Kasumi-1 (cell line): ENCODE measurements around the gene KIF12.

ENCODE experiments used
- DNase-seq, 2 experiments: peaks; one replicate each; lab custom pipeline; 2025; lab: John Stamatoyannopoulos, UW

KIF12 gene

DNA sequence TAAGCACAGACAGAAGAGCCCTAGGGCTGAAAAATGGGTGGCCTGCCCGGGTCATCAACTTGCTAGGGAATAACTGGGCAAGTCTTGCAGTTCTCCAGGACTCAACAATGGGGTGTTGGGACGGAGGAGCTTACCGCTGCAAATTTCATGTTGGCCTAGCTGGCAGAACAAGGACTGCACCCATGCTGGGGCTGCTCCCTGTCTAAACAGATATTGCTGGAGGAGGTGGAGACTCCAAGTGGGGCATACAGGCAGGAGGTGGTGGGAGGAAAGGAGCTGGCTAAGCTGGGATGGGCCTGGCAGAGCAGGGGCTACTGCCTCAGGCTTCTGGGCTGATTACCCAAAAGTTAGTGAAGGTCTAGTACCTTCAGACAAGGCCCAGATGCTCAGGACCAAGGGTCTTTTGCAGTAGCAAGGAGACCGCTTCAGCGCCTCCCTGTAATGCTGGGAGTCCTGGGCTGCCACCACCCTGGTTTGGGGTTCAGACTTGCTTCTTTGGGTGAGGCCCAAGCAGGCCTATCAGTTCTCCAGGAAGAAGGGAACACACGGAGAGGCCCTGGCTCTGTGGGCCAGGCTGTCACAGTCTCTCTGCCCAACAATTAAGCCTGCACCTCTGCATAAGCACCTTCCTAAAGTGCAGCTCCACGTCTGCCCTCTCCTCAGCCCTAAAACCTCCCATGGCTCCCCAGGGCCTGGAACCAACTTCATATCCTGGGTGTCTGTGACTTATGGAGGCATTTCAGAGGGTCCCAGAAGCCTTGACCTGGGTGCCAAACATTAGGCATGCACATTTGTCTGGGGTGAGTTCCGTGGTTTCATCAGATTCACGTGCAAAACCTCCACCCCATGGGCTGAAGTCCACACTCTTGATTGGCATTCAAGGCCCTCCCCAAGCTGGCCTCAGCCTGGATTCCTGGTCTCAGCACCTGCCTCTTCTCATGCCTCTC lies 24.2 kb upstream of the KIF12 start:
- no peak for DNase-seq

DNA sequence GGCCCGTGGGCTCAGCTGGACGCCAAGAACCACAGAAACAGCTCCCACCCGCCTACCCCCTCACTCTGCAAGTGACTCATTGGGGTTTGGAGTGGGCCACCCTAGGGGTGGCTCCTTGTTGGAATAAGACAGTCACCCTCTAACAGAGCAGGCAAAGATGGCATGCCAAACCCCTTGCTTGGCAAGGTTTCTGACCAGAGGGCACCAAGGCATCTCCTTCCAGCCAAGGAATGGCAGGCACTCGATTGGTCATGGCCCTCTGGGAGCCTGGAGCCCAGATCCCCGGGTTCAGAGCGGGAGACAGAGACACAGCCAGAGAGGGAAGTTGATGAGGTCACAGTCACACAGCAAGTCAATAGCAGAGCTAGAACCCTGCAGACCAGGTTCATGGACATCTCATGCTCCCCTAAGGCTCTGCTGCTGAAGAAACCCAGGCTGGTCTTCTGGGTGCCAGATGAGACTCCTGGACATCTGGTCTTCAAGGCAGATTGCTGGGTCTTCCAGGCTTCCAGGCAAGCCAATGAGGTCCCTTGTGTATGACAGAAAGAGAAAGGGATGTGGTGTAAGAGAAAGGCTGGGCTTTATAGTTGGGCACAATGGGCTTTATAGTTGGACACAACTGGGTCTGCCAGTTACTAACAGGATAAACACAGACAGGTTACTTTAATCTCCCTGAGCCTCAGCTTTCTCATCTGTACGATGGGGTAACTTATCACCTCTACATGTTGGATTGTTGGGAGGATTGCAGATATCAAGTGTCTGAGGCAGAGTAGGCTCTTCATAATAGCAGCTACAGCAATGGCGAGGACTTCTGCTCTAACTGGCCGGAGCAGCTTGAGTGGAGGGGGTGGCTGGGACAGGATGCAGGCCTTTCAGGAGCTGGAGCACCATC lies 23.3 kb upstream of the KIF12 start:
- DNase-seq, result no peak

DNA sequence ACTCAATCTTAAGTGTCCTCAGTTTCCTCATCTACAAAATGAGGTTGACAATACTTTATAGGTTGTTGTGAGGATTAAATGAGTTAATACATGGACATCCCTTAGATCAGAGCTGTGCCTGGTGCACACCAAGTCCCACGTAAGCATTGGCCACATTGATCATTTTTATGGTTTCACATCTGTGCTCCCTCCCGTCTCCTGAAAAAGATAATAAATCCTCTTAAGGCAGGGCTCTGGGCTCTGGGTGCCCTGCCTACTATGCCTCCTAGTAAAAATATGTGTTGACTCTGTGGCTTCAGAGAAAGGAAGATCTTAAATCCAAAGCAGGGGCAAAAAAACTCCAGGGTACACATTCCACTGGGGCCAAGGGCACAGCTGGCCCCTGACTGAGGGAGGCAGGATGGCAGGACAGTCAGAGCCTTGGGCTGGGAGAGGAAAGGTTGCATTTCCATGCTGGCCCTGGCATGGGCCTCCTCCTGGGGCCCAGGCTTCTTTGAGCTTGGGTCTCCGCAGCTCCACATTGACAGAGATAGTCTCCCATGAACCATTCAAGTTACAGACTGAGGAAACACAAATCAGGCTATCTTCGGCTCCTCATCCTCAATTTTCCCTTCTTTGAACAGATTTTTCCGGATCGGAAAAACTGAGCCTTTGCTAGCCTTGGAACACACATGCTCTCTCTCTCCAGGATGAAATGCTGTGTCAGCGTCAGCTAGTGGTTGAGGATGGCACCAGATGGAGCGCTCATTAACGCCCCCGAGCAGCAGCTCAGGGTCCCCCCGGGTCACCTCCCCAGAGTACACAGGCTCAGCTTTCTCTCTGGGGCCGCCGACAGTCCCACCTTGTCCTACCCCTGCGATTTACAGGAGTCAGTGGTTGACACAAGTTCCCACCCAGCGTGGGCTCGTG lies 22.4 kb upstream of the KIF12 start:
- DNase-seq, result no peak

DNA sequence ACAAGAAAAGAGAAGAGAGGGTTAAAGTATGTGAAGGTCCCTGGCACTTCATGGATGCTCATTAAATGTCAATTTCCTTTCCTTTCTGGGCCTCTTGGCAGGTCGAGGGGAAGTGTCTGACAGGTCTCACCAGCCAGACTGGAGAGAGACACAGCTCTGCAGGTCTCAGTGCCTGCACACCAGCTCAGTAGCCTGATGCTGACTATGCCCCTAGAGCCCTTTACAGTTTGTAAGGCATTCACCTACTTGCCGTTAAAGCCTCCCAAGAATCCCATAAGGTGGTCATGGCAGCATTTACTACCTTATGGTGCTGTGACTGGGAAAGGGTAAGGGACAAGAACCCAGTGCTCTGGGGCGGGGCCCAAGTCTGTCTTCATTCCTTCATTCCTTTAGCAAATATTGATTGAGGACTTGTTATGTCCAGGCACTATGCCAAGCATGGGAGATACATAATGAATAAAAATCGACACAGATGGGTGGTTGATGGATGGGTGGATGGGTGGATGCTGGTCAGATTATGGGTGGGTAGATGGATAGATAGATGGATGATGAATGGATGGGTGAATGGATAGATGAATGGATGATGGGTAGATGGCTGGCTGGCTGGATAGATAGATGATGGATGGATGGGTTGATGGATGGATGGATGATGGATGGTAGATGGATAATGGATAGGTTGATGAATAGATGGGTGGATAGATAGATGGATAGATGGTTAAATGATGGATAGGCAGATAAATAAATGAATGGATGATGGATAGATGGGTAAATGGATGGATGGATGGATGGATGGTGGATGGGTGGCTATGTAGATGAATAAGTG lies 21.3 kb upstream of the KIF12 start:
- DNase-seq, result no peak

DNA sequence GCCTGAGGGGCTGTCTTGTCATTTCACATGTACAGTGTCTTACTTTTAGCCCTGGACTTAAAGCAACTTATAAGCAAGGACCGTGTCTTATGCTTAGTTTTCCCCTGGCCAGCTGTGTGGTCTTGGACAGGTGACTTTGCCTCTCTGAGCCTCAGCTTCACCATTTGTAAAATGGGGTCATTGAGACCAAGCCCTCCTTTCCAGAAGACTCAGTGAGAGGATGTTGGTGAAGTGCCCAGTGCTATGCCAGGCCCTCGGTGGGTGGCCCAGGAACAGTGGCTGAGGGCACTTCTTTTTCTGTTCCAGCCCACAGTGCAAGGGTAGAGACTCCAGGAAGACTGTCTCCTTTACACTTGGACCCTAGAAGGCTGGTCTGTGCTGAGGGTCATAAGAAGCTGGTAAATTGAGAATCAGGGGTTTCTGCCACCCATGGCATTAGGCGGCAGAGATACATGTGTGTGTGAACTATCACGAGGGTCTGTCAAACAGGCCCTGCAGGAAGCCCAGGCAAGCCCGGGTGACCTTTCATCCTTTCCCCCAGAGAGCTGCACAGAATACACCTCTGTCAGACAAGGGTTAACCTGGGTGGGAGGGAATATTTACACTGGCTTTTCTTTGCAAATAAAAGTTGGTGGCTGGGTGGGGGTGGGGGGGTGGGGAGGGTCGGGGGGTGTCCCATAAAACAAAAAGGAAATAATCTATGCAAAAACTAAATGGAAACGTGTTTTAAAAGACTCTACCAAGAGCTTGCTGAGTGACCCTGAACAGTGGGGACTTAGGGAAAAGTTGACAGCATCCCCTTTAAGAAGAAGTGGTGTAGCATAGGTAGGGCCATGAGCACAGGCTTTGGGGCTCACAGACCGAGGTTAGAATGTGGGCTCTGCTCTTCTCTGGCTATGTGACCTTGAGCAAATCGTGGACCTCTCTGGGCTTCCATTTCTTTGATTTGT lies 20.4 kb upstream of the KIF12 start:
- DNase-seq, result no peak

DNA sequence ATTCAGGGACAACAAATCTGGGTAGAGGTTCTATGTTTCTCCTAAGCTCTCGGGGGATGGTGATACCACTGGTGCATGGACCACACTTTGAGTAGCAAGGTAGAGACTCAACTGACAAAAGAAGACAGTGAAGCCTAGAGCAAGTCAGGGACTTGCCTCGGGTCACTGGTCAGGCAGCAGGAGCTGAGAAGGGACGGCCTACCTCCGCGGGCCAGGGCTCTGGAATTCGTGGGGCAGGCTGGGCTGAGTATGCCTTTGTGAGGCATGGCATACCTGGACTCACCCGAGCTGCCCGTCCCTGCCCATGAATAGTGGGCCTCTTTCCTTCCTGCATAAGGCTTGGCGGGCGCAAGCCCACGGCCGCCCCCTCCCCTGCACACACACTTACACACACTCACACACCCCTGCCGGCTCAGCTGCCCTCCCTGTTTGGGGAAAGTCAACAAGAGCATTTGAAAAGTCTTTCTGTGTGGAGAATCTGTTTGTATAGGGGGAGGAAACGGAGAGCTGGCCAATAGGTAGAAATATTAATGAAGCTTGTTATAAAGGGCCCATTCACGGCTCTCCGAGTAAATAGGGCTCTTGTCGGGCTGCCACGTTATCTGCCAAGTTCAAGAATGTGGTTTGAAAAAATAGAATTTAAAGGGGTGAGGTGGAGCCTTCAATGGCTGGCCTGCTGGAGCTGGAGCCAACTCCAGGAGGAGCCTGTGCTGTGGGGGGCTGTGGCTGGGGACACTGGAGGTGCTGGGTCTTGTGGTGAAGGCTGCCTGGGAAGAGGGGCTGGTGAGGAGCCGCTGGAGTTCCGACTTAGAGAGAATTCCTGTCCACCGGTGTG lies 19.1 kb upstream of the KIF12 start:
- no peak for DNase-seq

DNA sequence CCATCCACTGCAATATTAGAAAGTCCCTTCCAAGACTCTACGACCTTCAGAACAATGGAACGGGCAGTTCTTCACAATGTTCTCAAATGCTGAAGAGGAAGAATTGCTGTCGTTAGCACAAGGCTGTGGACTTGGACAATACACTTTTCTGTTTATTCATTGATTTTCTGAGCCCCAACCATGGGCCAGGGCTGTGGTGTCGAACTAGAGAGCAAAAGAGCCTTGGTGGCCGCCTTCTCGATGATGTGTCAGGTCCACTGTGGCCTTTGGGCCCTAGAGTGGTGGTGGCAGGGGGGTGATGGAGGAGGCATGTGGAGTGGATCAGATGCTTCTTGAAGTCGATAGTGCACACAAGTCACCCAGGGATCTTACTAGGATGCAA lies 18.5 kb upstream of the KIF12 start:
- no peak for DNase-seq

DNA sequence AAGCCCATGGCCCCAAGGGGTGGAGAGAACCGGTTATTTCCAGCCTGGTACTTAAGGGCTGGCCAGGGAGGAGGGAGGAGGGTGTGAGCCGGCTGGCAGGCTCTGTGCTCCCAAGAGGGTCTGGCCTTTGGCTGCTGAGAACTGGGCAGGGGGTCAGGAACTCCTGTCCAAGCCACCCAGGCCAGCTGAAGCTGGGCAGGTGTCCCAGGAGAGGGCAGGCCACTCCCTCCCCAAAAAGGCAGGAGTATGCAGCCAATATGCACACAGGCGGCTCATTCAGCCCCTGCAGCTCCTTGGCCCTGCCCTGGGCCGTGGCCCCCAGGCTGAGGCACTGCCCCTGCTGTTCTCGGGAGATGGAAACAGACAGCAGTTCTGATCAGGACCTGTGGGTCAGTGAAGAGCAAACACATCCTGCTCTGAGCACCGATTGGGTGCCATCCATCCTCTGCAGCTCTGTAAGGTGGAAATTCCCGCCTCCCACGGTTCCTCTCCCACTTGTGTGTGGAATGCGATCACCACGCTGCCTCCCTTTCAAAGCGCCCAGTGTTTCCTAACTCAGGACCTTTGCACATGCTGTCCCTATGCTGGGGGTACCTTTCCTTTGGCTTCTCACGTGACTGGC lies 17.1 kb upstream of the KIF12 start:
- no peak for DNase-seq

DNA sequence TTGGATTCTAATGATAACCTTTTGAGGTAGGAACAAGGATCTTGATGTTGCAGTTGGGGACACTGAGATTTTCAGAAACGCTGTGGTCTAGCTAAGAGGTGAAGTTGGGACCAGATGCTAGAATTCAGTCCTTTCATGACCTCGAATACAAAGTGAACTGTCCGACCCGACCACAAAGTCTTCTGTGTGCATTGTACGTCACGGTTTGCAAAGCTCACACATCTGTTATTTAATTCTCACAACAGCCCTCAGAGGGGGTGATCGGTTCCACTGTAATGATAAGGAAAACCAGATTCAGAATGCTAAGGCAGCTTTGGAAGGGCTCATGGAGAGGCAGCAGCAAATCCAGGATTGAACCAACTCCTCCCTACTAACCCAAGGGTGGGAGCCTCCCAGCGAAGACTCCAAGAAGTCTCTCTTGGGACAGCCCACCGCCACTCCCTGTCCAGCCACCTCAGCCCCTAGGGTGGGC lies 16.6 kb upstream of the KIF12 start:
- no peak for DNase-seq

DNA sequence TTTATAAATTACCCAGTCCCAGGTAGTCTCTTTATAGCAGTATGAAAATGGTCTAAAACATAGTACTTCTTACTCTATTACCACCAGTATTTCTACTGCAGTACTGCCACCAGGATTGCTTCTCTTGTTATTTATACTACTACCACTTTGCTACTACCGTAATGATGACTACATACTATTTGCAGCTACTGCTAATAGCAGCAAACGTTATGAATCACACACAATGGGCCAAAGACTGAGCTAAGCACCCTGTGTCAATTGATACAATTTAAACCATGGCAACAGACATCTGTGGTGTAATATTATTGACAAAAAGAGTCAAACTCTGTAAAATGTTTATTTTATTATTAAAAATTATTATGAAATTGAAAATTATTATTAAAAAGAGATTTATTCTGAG lies 15.3 kb upstream of the KIF12 start:
- DNase-seq, result no peak

DNA sequence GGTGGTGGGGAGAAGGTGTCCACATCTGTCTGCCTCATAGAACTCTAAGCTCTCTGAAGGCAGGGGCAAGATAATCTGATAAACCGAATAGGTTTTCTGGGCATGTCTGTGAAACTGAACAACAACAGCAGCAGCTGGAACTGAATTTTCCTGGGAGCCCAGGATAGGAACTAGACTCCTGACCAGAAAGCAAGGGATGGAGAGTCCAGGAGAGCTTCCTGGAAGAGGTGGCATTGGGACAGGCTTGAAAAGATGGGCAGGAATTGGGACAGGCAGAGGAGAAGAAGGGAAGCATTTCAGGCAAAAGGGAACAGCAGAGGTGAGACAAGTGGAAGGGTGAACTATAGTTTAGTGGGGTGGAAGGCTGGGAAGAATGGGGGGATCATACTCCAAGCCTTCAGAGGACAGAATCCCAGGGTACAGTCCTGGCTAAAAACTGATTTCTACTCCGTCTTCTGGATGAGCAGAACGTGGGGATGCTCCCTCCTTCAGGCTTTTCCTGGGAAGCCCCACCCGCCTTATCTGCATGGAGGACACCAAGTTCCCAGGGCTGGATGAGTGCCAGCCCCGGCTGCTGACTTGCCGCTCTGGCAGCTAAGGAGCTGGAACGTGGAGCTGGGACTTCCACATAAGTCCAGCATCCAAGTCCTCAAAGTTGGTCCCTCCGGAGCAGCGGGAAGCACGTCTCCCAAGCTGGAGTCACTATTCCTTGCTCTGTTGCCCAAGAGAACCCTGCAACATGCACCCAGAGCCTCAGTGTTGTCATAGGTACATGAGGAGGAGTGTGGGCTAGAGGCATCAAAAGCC lies 13.9 kb upstream of the KIF12 start:
- no peak for DNase-seq

DNA sequence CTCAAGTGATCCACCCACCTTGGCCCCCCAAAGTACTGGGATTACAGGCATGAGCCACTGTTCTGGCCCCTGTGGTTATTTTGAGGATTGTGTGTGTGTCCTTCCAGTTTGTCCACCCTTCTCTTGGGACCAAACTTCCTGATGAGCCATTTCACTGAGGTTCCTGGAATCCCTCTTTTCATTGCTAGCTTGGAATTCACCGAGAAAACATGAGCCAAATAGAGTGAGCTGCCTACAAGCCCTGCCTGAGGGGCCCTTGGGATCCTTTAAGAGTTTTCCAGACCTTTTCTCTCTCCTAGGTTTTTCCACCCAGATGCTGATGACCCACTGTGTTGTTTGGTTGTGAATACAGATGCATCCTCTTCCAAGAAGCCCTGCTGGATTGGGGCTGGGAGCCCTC lies 13.2 kb upstream of the KIF12 start:
- DNase-seq, result no peak

DNA sequence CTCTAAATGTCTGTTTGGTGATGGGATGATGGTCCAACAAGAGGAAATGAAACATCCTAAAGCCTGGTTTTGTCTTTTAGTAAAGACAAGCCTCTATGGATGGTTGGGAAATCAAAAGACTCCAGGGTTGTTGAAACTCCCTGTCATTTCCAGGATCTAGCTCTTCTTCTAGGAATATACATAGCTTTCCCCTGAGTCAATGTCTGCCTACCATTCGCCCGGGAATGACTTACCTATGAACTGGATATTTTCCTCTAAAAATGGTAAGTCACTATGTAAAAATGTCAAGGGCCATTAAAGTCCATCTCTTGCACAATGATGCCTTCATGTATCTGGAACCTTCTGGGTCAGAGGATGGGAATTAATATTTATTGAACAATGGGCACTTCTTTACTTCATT lies 11.1 kb upstream of the KIF12 start:
- no peak for DNase-seq

DNA sequence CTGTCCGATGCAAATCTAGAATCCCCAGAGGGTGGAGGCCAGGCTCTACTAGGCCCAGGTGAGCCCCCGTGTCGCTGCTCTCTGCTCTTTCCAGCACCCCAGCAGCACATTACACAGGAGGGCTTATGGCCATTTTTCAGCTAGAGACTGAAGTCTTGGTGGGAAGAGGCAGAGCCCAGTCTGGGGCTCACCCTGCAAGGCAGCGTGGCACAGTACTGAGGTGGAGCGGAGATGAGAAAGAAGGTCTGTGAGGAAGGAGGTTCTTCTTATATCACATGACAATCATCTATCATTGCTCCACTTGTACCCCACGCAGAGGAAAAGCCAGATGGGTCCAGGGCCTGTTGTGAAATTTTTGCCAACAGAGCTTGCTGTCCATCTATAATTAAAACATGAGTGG lies 10.0 kb upstream of the KIF12 start:
- no peak for DNase-seq

DNA sequence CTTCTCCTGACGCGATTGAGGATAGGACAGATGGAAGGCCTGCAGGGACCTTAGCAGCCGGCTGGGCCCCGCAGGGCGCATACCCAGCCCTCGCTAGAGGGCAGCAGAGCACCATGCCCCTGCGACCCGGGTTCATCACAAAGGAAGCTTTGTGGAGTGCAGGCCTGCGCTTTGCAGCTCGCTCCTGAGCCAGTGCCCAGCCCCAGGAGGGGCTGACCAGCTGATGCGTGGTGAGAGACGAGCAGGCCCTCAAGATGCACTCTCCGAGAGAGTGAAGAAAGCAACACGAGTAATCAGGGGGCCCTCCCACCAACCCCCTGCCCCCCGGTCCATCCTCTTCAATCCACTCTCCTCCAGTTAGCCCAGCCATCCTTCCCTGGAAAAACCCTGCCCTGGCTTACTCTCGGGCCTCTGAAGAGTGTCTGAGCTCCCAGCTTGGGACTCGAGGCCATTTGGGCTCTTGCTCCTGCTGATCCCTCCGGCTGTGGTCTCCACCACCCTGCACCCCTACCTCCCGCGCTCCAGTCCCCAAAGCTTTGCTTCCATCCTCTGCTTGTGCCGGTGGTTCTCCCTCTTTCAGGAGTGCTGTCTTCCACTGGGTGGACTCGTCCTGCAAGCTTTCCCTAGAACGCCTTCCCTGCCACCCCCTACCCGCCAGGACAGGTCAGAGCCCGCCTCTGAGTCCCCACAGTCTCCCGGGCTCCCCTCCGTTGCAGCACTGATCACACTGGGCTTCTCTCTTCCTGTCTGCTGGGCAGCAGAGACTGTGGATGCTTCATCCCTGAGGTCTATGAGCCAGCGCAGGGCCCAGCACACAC lies 9.1 kb upstream of the KIF12 start:
- peak; percentile 62 to 76 for DNase-seq

DNA sequence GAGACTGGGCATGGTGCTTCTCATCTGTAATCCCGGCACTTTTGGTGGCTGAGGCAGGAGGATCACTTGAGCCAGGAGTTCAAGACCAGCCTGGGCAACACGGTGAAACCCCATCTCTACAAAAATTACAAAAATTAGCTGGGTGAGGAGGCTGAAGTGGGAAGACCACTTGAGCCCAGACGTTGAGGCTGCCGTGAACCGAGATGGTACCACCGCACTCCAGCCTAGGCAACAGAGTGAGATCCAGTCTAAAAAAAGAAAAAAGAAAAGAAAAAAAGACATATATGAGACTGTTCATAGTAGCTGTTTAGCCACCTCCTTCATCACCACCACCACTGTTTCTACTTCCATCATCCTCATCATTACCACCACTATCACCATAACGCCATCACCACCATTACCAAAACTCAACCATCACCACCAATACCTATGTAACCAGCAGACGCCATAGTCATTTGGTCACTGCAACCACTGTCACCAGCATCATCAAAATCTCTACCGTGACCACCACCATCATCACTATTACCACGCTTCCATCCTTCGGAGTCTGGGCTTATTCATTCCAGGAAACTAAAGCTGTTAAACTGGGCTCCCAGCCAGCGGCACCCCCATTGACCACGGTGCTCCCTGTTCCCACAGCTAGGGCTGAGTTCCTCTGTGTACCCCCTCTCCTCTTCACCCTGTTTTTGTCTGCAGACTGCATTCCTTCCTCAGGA lies 8.4 kb upstream of the KIF12 start:
- no peak for DNase-seq
